Measurements from ENCODE around the gene ERFL.

The ERFL gene

DNA sequence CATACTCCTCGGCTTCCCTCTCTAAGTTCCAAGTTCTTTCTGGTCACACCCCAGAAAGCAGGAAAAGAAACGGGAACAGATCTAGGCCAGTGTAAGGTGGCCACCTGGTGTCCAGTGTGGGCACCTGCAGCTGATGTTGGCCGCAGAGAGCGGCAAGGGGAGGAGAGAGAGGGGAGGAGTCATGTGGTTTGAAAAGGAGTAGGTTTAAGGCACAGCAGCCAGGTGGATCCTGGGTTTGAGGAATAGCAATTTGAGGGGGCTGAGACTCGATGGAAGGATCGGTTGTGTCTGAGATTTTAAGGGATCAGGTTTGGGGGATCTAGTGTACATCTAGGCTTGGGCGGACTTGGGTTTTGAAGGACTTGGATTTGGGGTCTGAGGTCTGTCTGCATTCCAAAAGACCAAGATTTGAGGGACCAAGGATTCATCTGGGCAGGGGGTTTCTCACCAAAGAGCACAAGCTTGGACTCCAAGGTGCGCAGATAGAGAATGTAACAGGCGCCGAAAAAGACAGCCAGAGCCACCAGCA lies 29.7 kb upstream of the ERFL start:
- peak overlapping the region; percentile 91 for H3K4me3 ChIP-seq (ENCODE audit: low read length)
- peak overlapping the region; percentile 94 for H3K4me2 ChIP-seq (ENCODE audit: low read length)
- H3K9ac ChIP-seq (ENCODE audit: low read length), result peak overlapping the region; percentile 89
- no peak overlapping the region for H3K27ac ChIP-seq (ENCODE audit: low read length)
- no peaks in the 10 kb centered on the region for H4K20me1 ChIP-seq (ENCODE audit: insufficient read depth, low read length)
- TF ChIP-seq EZH2phosphoT487 (IDR thresholded peaks at IDR 0.05; ENCODE audit: low read depth), result no peak
- peak; percentile 88 for TF ChIP-seq CTCF (IDR thresholded peaks at IDR 0.05; ENCODE audit: low read depth, low read length)
- H3K36me3 ChIP-seq (replicated peaks; ENCODE audit: low read depth, low read length), result peaks cover 3% of the 10 kb centered on the region
- no peaks in the 10 kb centered on the region for H3K27me3 ChIP-seq (ENCODE audit: low read depth, low read length)
- H3K4me1 ChIP-seq (ENCODE audit: low read length), result peaks cover 12% of the 10 kb centered on the region
- no peaks in the 10 kb centered on the region for H3K9me3 ChIP-seq (ENCODE audit: insufficient read depth, low read length)
- H2AFZ ChIP-seq (ENCODE audit: low read depth, low read length), result 0 out of 2 replicates have a peak overlapping the region, but pooled peaks have one; percentile 70
- no peaks in the 10 kb centered on the region for H3K79me2 ChIP-seq (ENCODE audit: low read length)

DNA sequence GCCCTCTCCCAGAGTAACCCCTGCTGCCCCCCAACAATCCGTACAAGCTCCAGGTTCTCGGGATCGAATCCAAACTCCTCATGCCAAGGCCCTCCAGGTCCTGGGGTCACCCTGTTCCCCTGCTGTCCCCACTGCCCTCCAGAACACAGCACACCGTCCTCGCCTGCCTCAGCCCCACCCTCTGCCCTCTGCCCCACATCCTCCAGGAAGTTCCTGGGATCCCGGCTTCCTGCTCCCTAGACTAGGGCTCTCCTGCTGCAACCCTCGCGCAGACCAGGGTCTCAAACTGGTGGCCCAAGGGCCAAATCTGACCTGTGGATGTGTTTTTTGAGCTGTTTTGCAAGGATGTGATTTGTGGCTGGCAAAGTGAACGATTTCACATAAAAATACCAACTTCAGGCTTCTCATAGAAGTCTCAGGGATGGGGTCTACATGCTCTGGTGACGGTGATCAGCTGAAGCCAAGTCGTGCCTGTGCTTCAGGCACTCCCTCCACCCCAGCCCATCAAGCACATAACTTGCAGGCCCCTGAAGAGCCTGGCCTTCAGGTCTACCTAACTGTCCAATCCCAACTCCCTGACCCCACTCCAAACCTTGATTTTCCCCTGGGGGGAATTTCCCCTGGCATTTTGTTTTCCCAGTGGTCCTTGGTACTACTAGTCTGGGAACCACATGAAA lies 29.1 kb upstream of the ERFL start:
- Histone ChIP-seq H3K4me3 (ENCODE audit: low read length) (0 out of 2 replicates have a peak overlapping the region, but pooled peaks have one; percentile 91), H3K27me3 (ENCODE audit: low read depth, low read length) (no peaks in the 10 kb centered on the region), H3K27ac (ENCODE audit: low read length) (no peak overlapping the region), H3K79me2 (ENCODE audit: low read length) (no peaks in the 10 kb centered on the region), H2AFZ (ENCODE audit: low read depth, low read length) (no peak overlapping the region), H3K36me3 (replicated peaks; ENCODE audit: low read depth, low read length) (peaks cover 3% of the 10 kb centered on the region), H3K4me1 (ENCODE audit: low read length) (peaks cover 12% of the 10 kb centered on the region), H3K4me2 (ENCODE audit: low read length) (peak overlapping the region; percentile 94), H3K9me3 (ENCODE audit: insufficient read depth, low read length) (no peaks in the 10 kb centered on the region), H4K20me1 (ENCODE audit: insufficient read depth, low read length) (no peaks in the 10 kb centered on the region), H3K9ac (ENCODE audit: low read length) (no peak overlapping the region)
- TF ChIP-seq EZH2phosphoT487 (IDR thresholded peaks at IDR 0.05; ENCODE audit: low read depth), result no peak
- TF ChIP-seq CTCF (IDR thresholded peaks at IDR 0.05; ENCODE audit: low read depth, low read length), result no peak

DNA sequence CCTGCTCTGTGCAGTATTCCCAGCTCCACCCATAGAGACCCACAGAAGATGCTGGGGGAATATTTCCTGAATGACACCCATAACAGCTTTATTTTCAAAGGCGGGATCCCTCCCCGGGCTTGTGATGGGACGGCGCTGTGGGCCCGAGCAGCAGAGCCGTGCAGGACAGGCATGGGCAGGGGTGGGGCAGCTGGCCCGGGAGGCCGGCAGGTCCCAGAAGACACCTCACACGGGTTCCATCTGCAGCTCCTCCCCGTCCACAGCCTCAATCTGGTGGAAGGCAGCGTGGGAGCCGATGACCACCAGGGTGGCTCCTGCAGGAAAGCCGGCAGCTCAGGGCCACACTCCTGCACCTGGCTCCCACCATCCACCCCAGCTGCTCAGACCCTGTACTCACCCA lies 28.4 kb upstream of the ERFL start:
- H3K27ac ChIP-seq (ENCODE audit: low read length), result no peak overlapping the region

More for the DNA sequence above, 28.4 kb upstream of the ERFL start:
- H3K9ac ChIP-seq (ENCODE audit: low read length), result no peak overlapping the region
- H3K36me3 ChIP-seq (replicated peaks; ENCODE audit: low read depth, low read length), result peaks cover 3% of the 10 kb centered on the region
- H3K79me2 ChIP-seq (ENCODE audit: low read length), result no peaks in the 10 kb centered on the region
- no peaks in the 10 kb centered on the region for H3K27me3 ChIP-seq (ENCODE audit: low read depth, low read length)
- no peak overlapping the region for H2AFZ ChIP-seq (ENCODE audit: low read depth, low read length)
- TF ChIP-seq CTCF (IDR thresholded peaks at IDR 0.05; ENCODE audit: low read depth, low read length), result no peak
- no peak for TF ChIP-seq EZH2phosphoT487 (IDR thresholded peaks at IDR 0.05; ENCODE audit: low read depth)
- H3K4me1 ChIP-seq (ENCODE audit: low read length), result peaks cover 12% of the 10 kb centered on the region
- H4K20me1 ChIP-seq (ENCODE audit: insufficient read depth, low read length), result no peaks in the 10 kb centered on the region
- H3K9me3 ChIP-seq (ENCODE audit: insufficient read depth, low read length), result no peaks in the 10 kb centered on the region
- no peak overlapping the region for H3K4me2 ChIP-seq (ENCODE audit: low read length)
- H3K4me3 ChIP-seq (ENCODE audit: low read length), result no peak overlapping the region

Data from OCI-LY3 (cell line).